ENCODE data around the gene PPP1R1C. TPM values are rescaled to one million over a fixed set of nuclear protein-coding genes. Genes with fewer than 3 reads are reported as not detected.
"Not testable (repeated sequence)": the region's sequence is repeated elsewhere in the genome, so short reads cannot be mapped to it uniquely, and the experiment has no call there.

Gene PPP1R1C
- total RNA-seq (2014; rRNA removed): 1.5 and 2.0 TPM in 2 replicates
- polyA plus RNA-seq (2012): 0.86 TPM

GRCh38 chr2:181985632-181986205 lies at the start of gene PPP1R1C:
TSS of gene PPP1R1C (plus strand) at chr2:181985853. CDS start at chr2:181986111, 258 bp downstream.
- no peak for DNase-seq (ENCODE audit: low read depth)

GRCh38 chr2:181937473-181937872 lies 48.2 kb upstream of the PPP1R1C start:
- DNase-seq (ENCODE audit: low read depth): peak; percentile 47

GRCh38 chr2:181943411-181944124 lies 42.1 kb upstream of the PPP1R1C start:
- no peak for DNase-seq (ENCODE audit: low read depth)

- DNase-seq (ENCODE audit: low read depth): no peak
Observed at GRCh38 chr2:181944164-181944913, 41.3 kb upstream of the PPP1R1C start.

- DNase-seq (ENCODE audit: low read depth): no peak
Observed at GRCh38 chr2:181944914-181945291, 40.8 kb upstream of the PPP1R1C start.

- DNase-seq (ENCODE audit: low read depth): no peak
Observed at GRCh38 chr2:181946444-181947127, 39.1 kb upstream of the PPP1R1C start.

GRCh38 chr2:181947273-181947672 lies 38.4 kb upstream of the PPP1R1C start:
- DNase-seq (ENCODE audit: low read depth): no peak

GRCh38 chr2:181948227-181948626 lies 37.4 kb upstream of the PPP1R1C start:
- DNase-seq (ENCODE audit: low read depth): peak; percentile 36

- no peak for DNase-seq (ENCODE audit: low read depth)
Observed at GRCh38 chr2:181949047-181949446, 36.6 kb upstream of the PPP1R1C start.

GRCh38 chr2:181952404-181953226 lies 33.0 kb upstream of the PPP1R1C start:
- DNase-seq (ENCODE audit: low read depth): no peak

- DNase-seq (ENCODE audit: low read depth): peak; percentile 58
Observed at GRCh38 chr2:181953881-181954537, 31.6 kb upstream of the PPP1R1C start.

GRCh38 chr2:181954538-181954883 lies 31.1 kb upstream of the PPP1R1C start:
- DNase-seq (ENCODE audit: low read depth): no peak

- DNase-seq (ENCODE audit: low read depth): peak; percentile 76
Observed at GRCh38 chr2:181955010-181955409, 30.6 kb upstream of the PPP1R1C start.

- DNase-seq (ENCODE audit: low read depth): not testable (repeated sequence)
Observed at GRCh38 chr2:181955866-181956265, 29.8 kb upstream of the PPP1R1C start.

GRCh38 chr2:181957668-181958067 lies 28.0 kb upstream of the PPP1R1C start:
- no peak for DNase-seq (ENCODE audit: low read depth)

- DNase-seq (ENCODE audit: low read depth): no peak
Observed at GRCh38 chr2:181958726-181959125, 26.9 kb upstream of the PPP1R1C start.

GRCh38 chr2:181959508-181959907 lies 26.1 kb upstream of the PPP1R1C start:
- no peak for DNase-seq (ENCODE audit: low read depth)

- not testable (repeated sequence) for DNase-seq (ENCODE audit: low read depth)
Observed at GRCh38 chr2:181961167-181961566, 24.5 kb upstream of the PPP1R1C start.

GRCh38 chr2:181962142-181962541 lies 23.5 kb upstream of the PPP1R1C start:
- no peak for DNase-seq (ENCODE audit: low read depth)

- DNase-seq (ENCODE audit: low read depth): no peak
Observed at GRCh38 chr2:181970160-181970794, 15.4 kb upstream of the PPP1R1C start.
